ENCODE results near the gene ZNF44. TPM values are rescaled to one million over a fixed set of nuclear protein-coding genes. Genes with fewer than 3 reads are reported as not detected.

The ZNF44 gene
- total and polyA plus RNA-seq, 12 donors = 2.8 to 14.8 (median 10.8) TPM

DNA sequence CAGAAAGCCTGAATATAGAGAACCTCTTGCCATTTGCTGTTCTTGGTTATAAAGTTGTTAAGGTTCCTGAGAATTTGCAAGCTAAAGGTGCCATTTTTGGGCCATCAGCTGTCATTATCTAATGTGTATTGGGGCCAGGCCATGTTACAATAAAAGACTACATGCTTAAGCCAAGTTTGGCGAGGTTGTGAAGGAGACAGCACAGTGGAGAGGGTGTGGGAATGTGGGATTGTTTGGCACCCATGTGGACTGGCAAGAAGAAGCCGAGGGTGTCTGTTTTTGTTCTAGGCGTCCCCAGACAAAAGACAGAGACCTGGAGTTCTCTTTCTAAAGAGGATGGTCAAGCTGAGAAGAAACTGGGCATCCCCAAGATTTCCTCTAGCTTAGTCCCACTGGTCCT lies 64.7 kb downstream of the ZNF44 start:
- no peak for DNase-seq
- TF ChIP-seq CTCF (IDR thresholded peaks at IDR 0.05) (no peak), POLR2A (IDR thresholded peaks at IDR 0.05) (no peak)
- Histone ChIP-seq H3K4me3 (no peak overlapping the region), H3K27ac (no peak overlapping the region), H3K36me3 (replicated peaks in 1 of 2) (no peaks in the 10 kb centered on the region), H3K4me1 (replicated peaks in 1 of 2) (no peaks in the 10 kb centered on the region), H3K9me3 (replicated peaks in 1 of 3) (no peaks in the 10 kb centered on the region), H3K27me3 (no peaks in the 10 kb centered on the region)
- 87 to 100% (median 94%) methylated on average over 3 of the region's 3 CpGs for whole genome bisulfite sequencing, 4 donors
- intact Hi-C loops (cut with DNase I) = loop anchor here in 1 of 2 donors (5.0 kb wide), 1 partner anchor 33 kb away; no protein-coding TSS in a partner anchor

GRCh38 chr19:12224676-12225075 lies 70.0 kb downstream of the ZNF44 start:
- H3K9me3 ChIP-seq (replicated peaks in 1 of 3) = no peaks in the 10 kb centered on the region
- WGBS, 4 donors = 89 to 92% (median 89%) methylated on average over 6 of the region's 6 CpGs
- no peak overlapping the region for H3K27ac ChIP-seq
- H3K4me3 ChIP-seq = no peak overlapping the region
- intact Hi-C loops (cut with DNase I) = no loop called here
- no peaks in the 10 kb centered on the region for H3K27me3 ChIP-seq
- H3K4me1 ChIP-seq (replicated peaks in 1 of 2) = no peaks in the 10 kb centered on the region
- H3K36me3 ChIP-seq (replicated peaks in 1 of 2) = no peaks in the 10 kb centered on the region
- no peak for DNase-seq
- TF ChIP-seq CTCF (IDR thresholded peaks at IDR 0.05) (no peak), POLR2A (IDR thresholded peaks at IDR 0.05) (no peak)

- intact Hi-C loops (cut with DNase I) = no loop called here
- no peak for TF ChIP-seq POLR2A (IDR thresholded peaks at IDR 0.05)
- no peak for TF ChIP-seq CTCF (IDR thresholded peaks at IDR 0.05)
- DNase-seq = no peak
- Histone ChIP-seq H3K4me1 (replicated peaks in 1 of 2) (no peaks in the 10 kb centered on the region), H3K36me3 (replicated peaks in 1 of 2) (no peaks in the 10 kb centered on the region), H3K27ac (no peak overlapping the region), H3K27me3 (no peaks in the 10 kb centered on the region), H3K9me3 (replicated peaks in 1 of 3) (peaks cover 0 to 4% (median 0%) of the 10 kb centered on the region in 3 donors), H3K4me3 (no peak overlapping the region)
- WGBS, 4 donors = 88 to 100% (median 95%) methylated on average over 1 of the region's 1 CpG
Observed at GRCh38 chr19:12222980-12223630, 71.6 kb downstream of the ZNF44 start.

Other genes starting within 250 kb of the ZNF44 start
- under 1 TPM in 8 of 9 donors, not detected in 1; 0.25 to 0.68 (median 0.28) TPM for gene ZNF878, start 241.9 kb downstream of the ZNF44 start, total RNA-seq
- under 1 TPM; 0.20 to 0.32 (median 0.24) TPM for gene ZNF878, start 241.9 kb downstream of the ZNF44 start, polyA plus RNA-seq
- 10 to 100 TPM in 3 of 9 donors, 1 to 10 TPM in 6; 5.2 to 14.4 (median 9.9) TPM for gene ZNF844, start 230.2 kb downstream of the ZNF44 start, total RNA-seq
- 10 to 100 TPM in 1 of 3 donors, 1 to 10 TPM in 2; 1.2 to 11.2 (median 2.2) TPM for gene ZNF844, start 230.2 kb downstream of the ZNF44 start, polyA plus RNA-seq
- 1 to 10 TPM; 1.2 to 8.8 (median 4.4) TPM for gene ZNF20, start 154.5 kb downstream of the ZNF44 start, total RNA-seq
- gene ZNF20, start 154.5 kb downstream of the ZNF44 start, polyA plus RNA-seq = 1 to 10 TPM; 3.6 to 3.9 (median 3.7) TPM
- 10 to 100 TPM in 2 of 9 donors, 1 to 10 TPM in 7; 5.1 to 14.1 (median 8.8) TPM for gene ZNF625, start 138.1 kb downstream of the ZNF44 start, total RNA-seq
- gene ZNF625, start 138.1 kb downstream of the ZNF44 start, polyA plus RNA-seq = 1 to 10 TPM; 1.7 to 7.2 (median 4.5) TPM
- 10 to 100 TPM in 8 of 9 donors, 1 to 10 TPM in 1; 5.8 to 19.8 (median 11.7) TPM for gene ZNF136, start 131.8 kb downstream of the ZNF44 start, total RNA-seq
- gene ZNF136, start 131.8 kb downstream of the ZNF44 start, polyA plus RNA-seq = 1 to 10 TPM; 5.1 to 9.9 (median 5.9) TPM
- 10 to 100 TPM in 2 of 9 donors, 1 to 10 TPM in 7; 1.8 to 10.6 (median 5.1) TPM for gene ZNF563, start 38.8 kb upstream of the ZNF44 start, total RNA-seq
- gene ZNF563, start 38.8 kb upstream of the ZNF44 start, polyA plus RNA-seq = 1 to 10 TPM; 1.8 to 5.2 (median 2.7) TPM
- 1 to 10 TPM; 1.4 to 7.3 (median 3.5) TPM for gene ZNF442, start 70.8 kb upstream of the ZNF44 start, total RNA-seq
- 1 to 10 TPM in 1 of 3 donors, under 1 TPM in 2; 0.77 to 2.1 (median 0.88) TPM for gene ZNF442, start 70.8 kb upstream of the ZNF44 start, polyA plus RNA-seq
- 1 to 10 TPM; 1.5 to 5.9 (median 3.6) TPM for gene ZNF799, start 106.4 kb upstream of the ZNF44 start, total RNA-seq
- 10 to 100 TPM in 1 of 3 donors, 1 to 10 TPM in 2; 4.0 to 11.1 (median 5.6) TPM for gene ZNF799, start 106.4 kb upstream of the ZNF44 start, polyA plus RNA-seq
- gene ZNF443, start 146.1 kb upstream of the ZNF44 start, total RNA-seq = 1 to 10 TPM in 8 of 9 donors, under 1 TPM in 1; 0.72 to 5.5 (median 3.3) TPM
- gene ZNF443, start 146.1 kb upstream of the ZNF44 start, polyA plus RNA-seq = 1 to 10 TPM; 2.3 to 8.2 (median 3.7) TPM
- gene ZNF709, start 189.9 kb upstream of the ZNF44 start, total RNA-seq = 1 to 10 TPM; 1.4 to 5.4 (median 4.3) TPM
- 1 to 10 TPM; 1.2 to 2.9 (median 1.9) TPM for gene ZNF709, start 189.9 kb upstream of the ZNF44 start, polyA plus RNA-seq

Data from adrenal gland (tissue), 12 donors.